SK-N-DZ (cell line): Measurements from ENCODE around the gene GATAD2A. TPM values are rescaled to one million over a fixed set of nuclear protein-coding genes. Genes with fewer than 3 reads are reported as not detected.
A peak's percentile ranks its signal among the peaks of the same experiment; 100 is the strongest.
"Not testable (repeated sequence)": the region's sequence is repeated elsewhere in the genome, so short reads cannot be mapped to it uniquely, and the experiment has no call there.

Experiments used
- DNase-seq: peaks from one replicate; pipeline ENCODE4 v3.0.0-alpha.2; 2015; ENCODE audit warnings: low spot score
- polyA plus RNA-seq, 2 experiments: library from polyadenylated mRNA; depleted of rRNA; stranded (reverse); fragments of >200 nt; gene quantifications; 2 replicates each; pipeline ENCODE4 v1.2.3, GENCODE V29; 2014

GATAD2A gene
- polyA plus RNA-seq (2014; cell fraction: cytosol; rRNA removed): 33.1 and 45.6 TPM in 2 replicates
- 20.2 and 20.6 TPM in 2 replicates for polyA plus RNA-seq (2014; cell fraction: nucleus; rRNA removed)

- DNase-seq: peak; percentile 79
Observed at GRCh38 chr19:19404879-19405860, at the start of gene GATAD2A. Gene GATAD2A, plus strand, starts transcription at chr19:19405675. Its CDS starts 59,671 bp downstream, at chr19:19465346.

GRCh38 chr19:19356500-19356899 lies 49.0 kb upstream of the GATAD2A start:
- DNase-seq: no peak

GRCh38 chr19:19356901-19357566 lies 48.4 kb upstream of the GATAD2A start:
- no peak for DNase-seq

GRCh38 chr19:19361075-19361594 lies 44.3 kb upstream of the GATAD2A start:
- DNase-seq: peak; percentile 91

GRCh38 chr19:19362075-19362474 lies 43.4 kb upstream of the GATAD2A start:
- DNase-seq: no peak

GRCh38 chr19:19366434-19367396 lies 38.8 kb upstream of the GATAD2A start:
- DNase-seq: peak; percentile 93

- DNase-seq: no peak
Observed at GRCh38 chr19:19368087-19368486, 37.4 kb upstream of the GATAD2A start.

- DNase-seq: no peak
Observed at GRCh38 chr19:19371059-19371458, 34.4 kb upstream of the GATAD2A start.

GRCh38 chr19:19372656-19373416 lies 32.6 kb upstream of the GATAD2A start:
- DNase-seq: no peak

GRCh38 chr19:19379527-19379926 lies 25.9 kb upstream of the GATAD2A start:
- no peak for DNase-seq

GRCh38 chr19:19380316-19380715 lies 25.2 kb upstream of the GATAD2A start:
- not testable (repeated sequence) for DNase-seq

- no peak for DNase-seq
Observed at GRCh38 chr19:19381007-19381926, 24.2 kb upstream of the GATAD2A start.

GRCh38 chr19:19382118-19382517 lies 23.4 kb upstream of the GATAD2A start:
- no peak for DNase-seq

- no peak for DNase-seq
Observed at GRCh38 chr19:19384486-19384885, 21.0 kb upstream of the GATAD2A start.

GRCh38 chr19:19385131-19385895 lies 20.2 kb upstream of the GATAD2A start:
- DNase-seq: peak; percentile 99

- DNase-seq: peak; percentile 42
Observed at GRCh38 chr19:19385896-19386869, 19.3 kb upstream of the GATAD2A start.

GRCh38 chr19:19387108-19387507 lies 18.4 kb upstream of the GATAD2A start:
- DNase-seq: no peak
